ENCODE measurements around the gene RASL11B.

Gene RASL11B

DNA sequence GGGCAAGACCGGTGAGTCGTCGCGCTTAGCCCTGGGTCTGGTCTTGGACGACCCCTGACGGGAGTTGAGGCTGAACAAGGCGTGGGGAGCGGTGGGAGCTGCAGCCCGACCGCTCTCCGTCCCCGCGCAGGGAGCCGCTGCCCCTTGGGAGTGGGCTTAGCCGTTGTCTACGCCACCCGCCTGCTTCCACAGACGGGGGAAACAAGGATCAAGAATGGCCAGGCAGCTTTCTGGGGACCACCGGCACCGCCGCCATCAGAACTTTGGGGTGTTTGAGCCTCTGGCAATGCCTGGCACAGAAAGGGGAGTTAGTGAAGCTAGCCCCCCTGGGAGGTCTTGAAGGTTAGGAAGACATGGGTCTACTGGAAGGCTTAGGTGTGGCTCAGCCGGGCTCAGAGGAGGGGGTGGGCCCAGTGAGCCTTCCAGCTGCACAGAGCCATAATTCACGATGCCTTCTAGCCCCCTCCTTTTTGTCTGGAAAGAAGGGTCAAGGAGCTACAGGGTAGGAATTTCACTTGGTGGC is 583 bp downstream of the RASL11B start:
- H3K9me3 ChIP-seq (ENCODE audit: control insufficient read depth in 2 of 2, low read length in 2 of 2), result peaks cover 0 to 4% of the 10 kb centered on the region in 2 donors
- peaks cover 0 to 4% of the 10 kb centered on the region in 2 donors for H3K36me3 ChIP-seq (ENCODE audit: control insufficient read depth in 2 of 2, insufficient read depth in 2 of 2, low read length in 2 of 2)
- peak overlapping the region in 1 of 2 donors; percentile 36 for H3K9ac ChIP-seq (ENCODE audit: low read length in 2 of 2)
- peak overlapping the region; percentile 58 to 79 for H3K4me3 ChIP-seq (ENCODE audit: low read length in 2 of 2)
- H3K4me1 ChIP-seq (ENCODE audit: control insufficient read depth, insufficient read depth, low read length), result peaks cover 26% of the 10 kb centered on the region
- peaks cover 0 to 13% of the 10 kb centered on the region in 2 donors for H3K27me3 ChIP-seq (ENCODE audit: control insufficient read depth in 1 of 2, insufficient read depth in 2 of 2, low read length in 2 of 2)
- peak overlapping the region; percentile 49 for H3K27ac ChIP-seq (ENCODE audit: low read length)

DNA sequence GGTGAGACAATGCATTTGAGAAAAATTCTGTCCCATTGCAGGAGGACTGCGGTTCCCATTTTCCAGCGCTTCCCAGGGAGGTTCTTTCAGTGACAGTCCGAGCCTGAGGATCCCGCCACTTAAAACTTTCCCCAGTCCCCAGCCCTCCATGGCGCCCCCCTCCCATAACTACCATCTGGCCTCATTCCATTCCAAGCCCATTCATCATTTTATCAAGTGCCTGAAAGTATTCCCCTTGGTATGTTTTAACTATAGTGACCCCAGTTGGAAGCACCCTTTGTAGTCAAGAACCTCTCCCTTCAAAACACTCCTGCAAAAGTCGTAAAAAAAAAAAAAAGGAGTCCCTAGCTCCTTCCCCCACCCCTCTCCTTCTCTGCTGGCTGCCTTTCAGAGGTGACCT is 1.2 kb downstream of the RASL11B start:
- peak overlapping the region; percentile 49 for H3K27ac ChIP-seq (ENCODE audit: low read length)
- H3K4me3 ChIP-seq (ENCODE audit: low read length in 2 of 2), result peak overlapping the region in 1 of 2 donors; percentile 79
- H3K27me3 ChIP-seq (ENCODE audit: control insufficient read depth in 1 of 2, insufficient read depth in 2 of 2, low read length in 2 of 2), result peaks cover 0 to 13% of the 10 kb centered on the region in 2 donors
- H3K9me3 ChIP-seq (ENCODE audit: control insufficient read depth in 2 of 2, low read length in 2 of 2), result no peaks in the 10 kb centered on the region
- peaks cover 0 to 4% of the 10 kb centered on the region in 2 donors for H3K36me3 ChIP-seq (ENCODE audit: control insufficient read depth in 2 of 2, insufficient read depth in 2 of 2, low read length in 2 of 2)
- peaks cover 30% of the 10 kb centered on the region for H3K4me1 ChIP-seq (ENCODE audit: control insufficient read depth, insufficient read depth, low read length)
- no peak overlapping the region for H3K9ac ChIP-seq (ENCODE audit: low read length in 2 of 2)

DNA sequence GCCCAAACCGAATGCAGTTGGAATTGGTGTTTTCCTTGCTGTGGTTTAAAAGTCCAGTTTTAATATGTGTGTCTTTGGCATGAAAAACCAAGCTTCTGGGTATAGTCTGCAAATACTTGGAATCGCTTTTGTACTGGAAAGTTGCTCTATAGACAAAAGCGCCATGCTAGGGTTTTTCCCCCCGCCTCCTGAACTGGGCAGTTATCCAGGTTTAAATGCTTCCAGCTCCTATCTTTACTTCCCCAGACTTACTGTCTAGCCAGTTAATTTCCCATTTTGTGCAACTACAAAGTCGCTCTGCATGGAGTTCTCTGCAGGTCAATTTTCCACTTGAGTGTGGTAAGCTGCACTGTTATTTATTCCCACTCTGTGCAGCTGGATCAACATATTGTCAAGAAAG is 2.7 kb downstream of the RASL11B start:
- no peaks in the 10 kb centered on the region for H3K9me3 ChIP-seq (ENCODE audit: control insufficient read depth in 2 of 2, low read length in 2 of 2)
- H3K9ac ChIP-seq (ENCODE audit: low read length in 2 of 2), result no peak overlapping the region
- peaks cover 0 to 13% of the 10 kb centered on the region in 2 donors for H3K27me3 ChIP-seq (ENCODE audit: control insufficient read depth in 1 of 2, insufficient read depth in 2 of 2, low read length in 2 of 2)
- H3K4me1 ChIP-seq (ENCODE audit: control insufficient read depth, insufficient read depth, low read length), result peaks cover 44% of the 10 kb centered on the region
- no peak overlapping the region for H3K4me3 ChIP-seq (ENCODE audit: low read length in 2 of 2)
- H3K36me3 ChIP-seq (ENCODE audit: control insufficient read depth in 2 of 2, insufficient read depth in 2 of 2, low read length in 2 of 2), result peaks cover 0 to 4% of the 10 kb centered on the region in 2 donors
- H3K27ac ChIP-seq (ENCODE audit: low read length), result no peak overlapping the region

DNA sequence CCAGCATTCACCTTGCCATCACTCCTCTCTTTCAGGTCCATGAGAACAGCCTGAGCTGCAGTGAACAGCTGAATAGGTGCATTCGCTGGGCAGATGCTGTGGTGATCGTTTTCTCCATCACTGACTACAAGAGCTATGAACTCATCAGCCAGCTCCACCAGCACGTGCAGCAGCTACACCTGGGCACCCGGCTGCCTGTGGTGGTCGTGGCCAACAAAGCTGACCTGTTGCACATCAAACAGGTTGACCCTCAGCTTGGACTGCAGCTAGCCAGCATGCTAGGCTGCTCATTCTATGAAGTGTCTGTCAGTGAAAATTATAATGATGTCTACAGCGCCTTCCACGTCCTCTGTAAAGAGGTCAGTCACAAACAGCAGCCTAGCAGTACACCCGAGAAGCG is 3.2 kb downstream of the RASL11B start:
- Histone ChIP-seq H3K36me3 (ENCODE audit: control insufficient read depth in 2 of 2, insufficient read depth in 2 of 2, low read length in 2 of 2) (peaks cover 0 to 4% of the 10 kb centered on the region in 2 donors), H3K27me3 (ENCODE audit: control insufficient read depth in 1 of 2, insufficient read depth in 2 of 2, low read length in 2 of 2) (peaks cover 0 to 13% of the 10 kb centered on the region in 2 donors), H3K4me1 (ENCODE audit: control insufficient read depth, insufficient read depth, low read length) (peaks cover 49% of the 10 kb centered on the region), H3K4me3 (ENCODE audit: low read length in 2 of 2) (no peak overlapping the region), H3K9me3 (ENCODE audit: control insufficient read depth in 2 of 2, low read length in 2 of 2) (no peaks in the 10 kb centered on the region), H3K27ac (ENCODE audit: low read length) (no peak overlapping the region), H3K9ac (ENCODE audit: low read length in 2 of 2) (no peak overlapping the region)

DNA sequence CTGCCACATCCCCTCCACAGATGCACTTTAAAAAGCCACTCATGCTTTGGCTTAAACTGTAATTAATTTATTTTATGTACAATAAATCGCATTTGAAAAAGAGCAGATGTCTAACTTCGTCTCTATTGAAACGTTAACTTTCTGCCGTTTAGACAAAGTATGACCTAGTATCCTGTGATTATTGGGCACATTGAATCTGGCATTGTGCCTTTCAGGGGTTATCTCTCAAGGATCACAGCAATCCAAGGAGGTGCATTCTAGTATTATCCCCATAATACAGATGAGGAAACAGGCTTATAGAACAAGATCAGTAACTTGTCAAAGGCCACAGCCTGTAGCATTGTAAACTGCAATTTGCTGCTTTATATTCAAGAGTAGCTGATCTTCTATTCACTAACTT is 4.6 kb downstream of the RASL11B start:
- Histone ChIP-seq H3K4me1 (ENCODE audit: control insufficient read depth, insufficient read depth, low read length) (peaks cover 44% of the 10 kb centered on the region), H3K9ac (ENCODE audit: low read length in 2 of 2) (no peak overlapping the region), H3K4me3 (ENCODE audit: low read length in 2 of 2) (no peak overlapping the region), H3K27ac (ENCODE audit: low read length) (no peak overlapping the region), H3K9me3 (ENCODE audit: control insufficient read depth in 2 of 2, low read length in 2 of 2) (no peaks in the 10 kb centered on the region), H3K36me3 (ENCODE audit: control insufficient read depth in 2 of 2, insufficient read depth in 2 of 2, low read length in 2 of 2) (peaks cover 0 to 4% of the 10 kb centered on the region in 2 donors), H3K27me3 (ENCODE audit: control insufficient read depth in 1 of 2, insufficient read depth in 2 of 2, low read length in 2 of 2) (peaks cover 0 to 13% of the 10 kb centered on the region in 2 donors)

DNA sequence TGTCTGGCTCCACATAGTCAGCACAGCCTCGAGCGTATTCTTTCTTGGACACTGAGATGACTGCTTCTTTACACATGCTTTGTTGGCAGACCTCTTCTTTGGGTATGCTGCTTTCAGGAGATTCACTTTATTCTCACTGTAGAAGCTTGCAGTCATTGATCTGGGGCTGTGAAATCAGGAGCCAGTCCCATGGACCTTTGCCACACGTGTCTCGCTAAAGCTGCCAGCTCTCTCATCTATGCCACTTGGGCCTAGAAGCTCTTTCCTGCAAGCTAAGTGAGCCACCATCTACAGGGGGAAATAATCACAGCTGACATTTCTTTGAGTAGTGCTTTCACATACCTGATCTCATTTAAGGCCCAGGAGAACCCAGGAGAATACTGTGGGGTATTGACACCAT is 5.0 kb downstream of the RASL11B start:
- H3K27ac ChIP-seq (ENCODE audit: low read length), result no peak overlapping the region
- peaks cover 42% of the 10 kb centered on the region for H3K4me1 ChIP-seq (ENCODE audit: control insufficient read depth, insufficient read depth, low read length)
- H3K27me3 ChIP-seq (ENCODE audit: control insufficient read depth in 1 of 2, insufficient read depth in 2 of 2, low read length in 2 of 2), result peaks cover 0 to 13% of the 10 kb centered on the region in 2 donors

DNA sequence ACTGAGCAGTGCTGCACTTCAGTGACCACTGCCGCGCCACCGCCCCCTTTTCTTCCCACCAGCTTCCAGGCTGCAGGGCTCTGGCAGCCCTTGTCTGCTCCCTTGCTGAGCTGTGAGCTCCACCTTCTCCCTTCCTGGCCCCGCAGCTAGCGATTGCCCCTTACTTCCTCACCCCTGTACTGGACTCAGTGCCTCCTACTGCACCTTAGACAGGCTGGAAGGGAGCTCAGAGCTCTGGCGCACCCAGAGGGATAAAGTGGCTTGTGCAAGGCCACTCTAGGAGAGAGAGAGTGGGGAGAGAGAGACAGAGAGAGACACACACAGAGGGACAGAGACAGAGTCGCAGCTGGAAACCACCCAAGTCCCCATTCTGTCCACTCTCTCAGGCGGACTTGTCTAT is 6.0 kb downstream of the RASL11B start:
- H3K4me3 ChIP-seq (ENCODE audit: low read length in 2 of 2), result no peak overlapping the region
- peaks cover 0 to 4% of the 10 kb centered on the region in 2 donors for H3K36me3 ChIP-seq (ENCODE audit: control insufficient read depth in 2 of 2, insufficient read depth in 2 of 2, low read length in 2 of 2)
- H3K27ac ChIP-seq (ENCODE audit: low read length), result no peak overlapping the region
- H3K4me1 ChIP-seq (ENCODE audit: control insufficient read depth, insufficient read depth, low read length), result peaks cover 33% of the 10 kb centered on the region
- H3K27me3 ChIP-seq (ENCODE audit: control insufficient read depth in 1 of 2, insufficient read depth in 2 of 2, low read length in 2 of 2), result peaks cover 0 to 4% of the 10 kb centered on the region in 2 donors
- no peak overlapping the region for H3K9ac ChIP-seq (ENCODE audit: low read length in 2 of 2)
- no peaks in the 10 kb centered on the region for H3K9me3 ChIP-seq (ENCODE audit: control insufficient read depth in 2 of 2, low read length in 2 of 2)

More for the DNA sequence above, 5.0 kb downstream of the RASL11B start:
- Histone ChIP-seq H3K36me3 (ENCODE audit: control insufficient read depth in 2 of 2, insufficient read depth in 2 of 2, low read length in 2 of 2) (peaks cover 0 to 4% of the 10 kb centered on the region in 2 donors), H3K9me3 (ENCODE audit: control insufficient read depth in 2 of 2, low read length in 2 of 2) (no peaks in the 10 kb centered on the region), H3K4me3 (ENCODE audit: low read length in 2 of 2) (no peak overlapping the region), H3K9ac (ENCODE audit: low read length in 2 of 2) (no peak overlapping the region)

DNA sequence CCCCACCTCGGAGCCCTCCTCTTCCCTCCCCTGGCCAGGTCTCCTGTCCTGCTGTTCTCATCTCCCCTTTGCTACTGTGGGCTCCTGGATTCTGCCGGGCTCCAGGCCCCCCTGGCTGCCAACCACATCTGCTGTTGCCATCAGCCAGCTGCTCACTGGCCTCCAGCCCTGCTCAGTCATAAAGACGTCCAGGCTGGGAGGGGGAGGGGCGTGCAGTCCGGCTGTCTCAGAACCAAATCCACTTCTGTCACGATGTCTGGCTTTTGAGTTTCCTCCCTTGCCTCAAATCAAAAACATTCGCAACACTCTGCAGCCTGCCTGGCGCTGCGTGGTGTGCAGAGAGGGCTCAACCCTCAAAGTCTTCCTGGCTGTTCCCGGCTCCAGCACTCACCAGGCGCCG is 7.1 kb downstream of the RASL11B start:
- Histone ChIP-seq H3K27me3 (ENCODE audit: control insufficient read depth in 1 of 2, insufficient read depth in 2 of 2, low read length in 2 of 2) (no peaks in the 10 kb centered on the region), H3K9ac (ENCODE audit: low read length in 2 of 2) (no peak overlapping the region), H3K4me3 (ENCODE audit: low read length in 2 of 2) (no peak overlapping the region), H3K36me3 (ENCODE audit: control insufficient read depth in 2 of 2, insufficient read depth in 2 of 2, low read length in 2 of 2) (peaks cover 0 to 4% of the 10 kb centered on the region in 2 donors), H3K4me1 (ENCODE audit: control insufficient read depth, insufficient read depth, low read length) (peaks cover 30% of the 10 kb centered on the region), H3K27ac (ENCODE audit: low read length) (no peak overlapping the region), H3K9me3 (ENCODE audit: control insufficient read depth in 2 of 2, low read length in 2 of 2) (no peaks in the 10 kb centered on the region)

DNA sequence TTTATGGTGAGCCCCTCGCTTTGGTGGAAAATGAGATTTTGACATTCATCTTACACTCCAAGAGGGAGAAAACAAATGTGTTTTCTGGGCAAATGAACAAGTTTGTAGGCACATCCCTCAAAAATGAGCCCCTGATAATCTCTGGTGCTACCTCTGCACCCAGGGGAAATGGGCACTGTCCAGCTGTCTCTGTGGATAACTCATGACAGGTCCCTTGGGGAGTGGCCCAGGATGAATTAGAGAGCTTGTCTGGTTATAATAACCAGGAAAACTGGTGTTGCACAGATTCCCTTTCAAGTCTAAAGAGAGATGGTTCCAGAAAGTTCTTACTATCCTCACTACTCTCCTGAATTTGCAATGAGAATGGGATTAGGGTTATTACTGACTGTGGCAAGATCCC is 7.5 kb downstream of the RASL11B start:
- Histone ChIP-seq H3K4me3 (ENCODE audit: low read length in 2 of 2) (no peak overlapping the region), H3K27ac (ENCODE audit: low read length) (no peak overlapping the region), H3K9ac (ENCODE audit: low read length in 2 of 2) (no peak overlapping the region), H3K9me3 (ENCODE audit: control insufficient read depth in 2 of 2, low read length in 2 of 2) (no peaks in the 10 kb centered on the region), H3K4me1 (ENCODE audit: control insufficient read depth, insufficient read depth, low read length) (peaks cover 30% of the 10 kb centered on the region), H3K36me3 (ENCODE audit: control insufficient read depth in 2 of 2, insufficient read depth in 2 of 2, low read length in 2 of 2) (peaks cover 0 to 4% of the 10 kb centered on the region in 2 donors), H3K27me3 (ENCODE audit: control insufficient read depth in 1 of 2, insufficient read depth in 2 of 2, low read length in 2 of 2) (no peaks in the 10 kb centered on the region)

DNA sequence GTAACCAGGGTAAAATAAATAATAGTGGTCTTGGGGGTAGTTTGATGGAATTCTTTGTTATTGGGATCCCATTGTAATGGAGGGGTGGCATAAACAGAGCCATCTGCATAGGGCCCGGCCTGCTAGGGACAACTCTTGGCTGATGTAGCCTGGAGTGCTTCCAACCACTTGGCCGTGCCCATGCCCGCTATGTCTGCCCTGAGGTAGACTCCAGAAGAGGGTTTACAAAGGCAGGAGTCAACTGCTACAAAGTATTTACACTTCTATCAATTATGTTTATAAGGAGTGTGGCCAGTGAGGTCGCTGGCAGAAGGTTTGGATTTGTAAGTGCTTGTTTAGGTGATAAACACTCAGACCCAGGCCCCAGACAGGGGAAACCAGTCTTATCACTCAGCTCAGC is 8.1 kb downstream of the RASL11B start:
- H3K9ac ChIP-seq (ENCODE audit: low read length in 2 of 2), result no peak overlapping the region
- H3K36me3 ChIP-seq (ENCODE audit: control insufficient read depth in 2 of 2, insufficient read depth in 2 of 2, low read length in 2 of 2), result peaks cover 0 to 4% of the 10 kb centered on the region in 2 donors
- H3K9me3 ChIP-seq (ENCODE audit: control insufficient read depth in 2 of 2, low read length in 2 of 2), result no peaks in the 10 kb centered on the region
- H3K27me3 ChIP-seq (ENCODE audit: control insufficient read depth in 1 of 2, insufficient read depth in 2 of 2, low read length in 2 of 2), result no peaks in the 10 kb centered on the region
- no peak overlapping the region for H3K4me3 ChIP-seq (ENCODE audit: low read length in 2 of 2)
- H3K4me1 ChIP-seq (ENCODE audit: control insufficient read depth, insufficient read depth, low read length), result peaks cover 25% of the 10 kb centered on the region
- H3K27ac ChIP-seq (ENCODE audit: low read length), result no peak overlapping the region

DNA sequence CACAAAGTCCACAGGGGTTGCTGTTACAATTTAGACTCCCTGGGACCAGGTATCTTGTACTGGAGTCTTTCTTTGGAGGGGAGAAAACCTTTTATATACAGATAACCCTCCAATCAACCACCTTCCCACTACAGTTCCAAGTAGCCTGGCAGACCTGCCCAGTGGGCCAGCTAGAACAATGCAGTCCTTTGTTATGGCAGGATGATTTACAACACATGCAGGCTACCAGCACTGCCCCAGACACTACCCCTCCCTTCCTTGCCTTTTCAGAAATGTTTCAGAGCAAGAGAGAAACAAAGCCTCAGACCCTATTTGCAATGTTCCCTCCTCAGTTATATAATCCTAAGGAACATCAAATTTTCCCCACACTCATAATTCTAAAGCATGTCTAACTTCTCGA is 11.1 kb downstream of the RASL11B start:
- peaks cover 20% of the 10 kb centered on the region for H3K4me1 ChIP-seq (ENCODE audit: control insufficient read depth, insufficient read depth, low read length)
- H3K9ac ChIP-seq (ENCODE audit: low read length in 2 of 2), result no peak overlapping the region
- H3K27ac ChIP-seq (ENCODE audit: low read length), result no peak overlapping the region
- H3K4me3 ChIP-seq (ENCODE audit: low read length in 2 of 2), result no peak overlapping the region
- H3K27me3 ChIP-seq (ENCODE audit: control insufficient read depth in 1 of 2, insufficient read depth in 2 of 2, low read length in 2 of 2), result no peaks in the 10 kb centered on the region
- H3K9me3 ChIP-seq (ENCODE audit: control insufficient read depth in 2 of 2, low read length in 2 of 2), result no peaks in the 10 kb centered on the region
- no peaks in the 10 kb centered on the region for H3K36me3 ChIP-seq (ENCODE audit: control insufficient read depth in 2 of 2, insufficient read depth in 2 of 2, low read length in 2 of 2)
